ENCODE measurements around the gene BLM. TPM values are rescaled to one million over a fixed set of nuclear protein-coding genes. Genes with fewer than 3 reads are reported as not detected.

BLM gene
- total and polyA plus RNA-seq, 2 of the 8 experiments (the other 6 are each of a cell fraction or from before 2014, with no cell fraction given), result 15.2 to 46.7 TPM

GRCh38 chr15:90703455-90703854 lies 13.7 kb upstream of the BLM start (continued):
- TF ChIP-seq, protein P1, sequence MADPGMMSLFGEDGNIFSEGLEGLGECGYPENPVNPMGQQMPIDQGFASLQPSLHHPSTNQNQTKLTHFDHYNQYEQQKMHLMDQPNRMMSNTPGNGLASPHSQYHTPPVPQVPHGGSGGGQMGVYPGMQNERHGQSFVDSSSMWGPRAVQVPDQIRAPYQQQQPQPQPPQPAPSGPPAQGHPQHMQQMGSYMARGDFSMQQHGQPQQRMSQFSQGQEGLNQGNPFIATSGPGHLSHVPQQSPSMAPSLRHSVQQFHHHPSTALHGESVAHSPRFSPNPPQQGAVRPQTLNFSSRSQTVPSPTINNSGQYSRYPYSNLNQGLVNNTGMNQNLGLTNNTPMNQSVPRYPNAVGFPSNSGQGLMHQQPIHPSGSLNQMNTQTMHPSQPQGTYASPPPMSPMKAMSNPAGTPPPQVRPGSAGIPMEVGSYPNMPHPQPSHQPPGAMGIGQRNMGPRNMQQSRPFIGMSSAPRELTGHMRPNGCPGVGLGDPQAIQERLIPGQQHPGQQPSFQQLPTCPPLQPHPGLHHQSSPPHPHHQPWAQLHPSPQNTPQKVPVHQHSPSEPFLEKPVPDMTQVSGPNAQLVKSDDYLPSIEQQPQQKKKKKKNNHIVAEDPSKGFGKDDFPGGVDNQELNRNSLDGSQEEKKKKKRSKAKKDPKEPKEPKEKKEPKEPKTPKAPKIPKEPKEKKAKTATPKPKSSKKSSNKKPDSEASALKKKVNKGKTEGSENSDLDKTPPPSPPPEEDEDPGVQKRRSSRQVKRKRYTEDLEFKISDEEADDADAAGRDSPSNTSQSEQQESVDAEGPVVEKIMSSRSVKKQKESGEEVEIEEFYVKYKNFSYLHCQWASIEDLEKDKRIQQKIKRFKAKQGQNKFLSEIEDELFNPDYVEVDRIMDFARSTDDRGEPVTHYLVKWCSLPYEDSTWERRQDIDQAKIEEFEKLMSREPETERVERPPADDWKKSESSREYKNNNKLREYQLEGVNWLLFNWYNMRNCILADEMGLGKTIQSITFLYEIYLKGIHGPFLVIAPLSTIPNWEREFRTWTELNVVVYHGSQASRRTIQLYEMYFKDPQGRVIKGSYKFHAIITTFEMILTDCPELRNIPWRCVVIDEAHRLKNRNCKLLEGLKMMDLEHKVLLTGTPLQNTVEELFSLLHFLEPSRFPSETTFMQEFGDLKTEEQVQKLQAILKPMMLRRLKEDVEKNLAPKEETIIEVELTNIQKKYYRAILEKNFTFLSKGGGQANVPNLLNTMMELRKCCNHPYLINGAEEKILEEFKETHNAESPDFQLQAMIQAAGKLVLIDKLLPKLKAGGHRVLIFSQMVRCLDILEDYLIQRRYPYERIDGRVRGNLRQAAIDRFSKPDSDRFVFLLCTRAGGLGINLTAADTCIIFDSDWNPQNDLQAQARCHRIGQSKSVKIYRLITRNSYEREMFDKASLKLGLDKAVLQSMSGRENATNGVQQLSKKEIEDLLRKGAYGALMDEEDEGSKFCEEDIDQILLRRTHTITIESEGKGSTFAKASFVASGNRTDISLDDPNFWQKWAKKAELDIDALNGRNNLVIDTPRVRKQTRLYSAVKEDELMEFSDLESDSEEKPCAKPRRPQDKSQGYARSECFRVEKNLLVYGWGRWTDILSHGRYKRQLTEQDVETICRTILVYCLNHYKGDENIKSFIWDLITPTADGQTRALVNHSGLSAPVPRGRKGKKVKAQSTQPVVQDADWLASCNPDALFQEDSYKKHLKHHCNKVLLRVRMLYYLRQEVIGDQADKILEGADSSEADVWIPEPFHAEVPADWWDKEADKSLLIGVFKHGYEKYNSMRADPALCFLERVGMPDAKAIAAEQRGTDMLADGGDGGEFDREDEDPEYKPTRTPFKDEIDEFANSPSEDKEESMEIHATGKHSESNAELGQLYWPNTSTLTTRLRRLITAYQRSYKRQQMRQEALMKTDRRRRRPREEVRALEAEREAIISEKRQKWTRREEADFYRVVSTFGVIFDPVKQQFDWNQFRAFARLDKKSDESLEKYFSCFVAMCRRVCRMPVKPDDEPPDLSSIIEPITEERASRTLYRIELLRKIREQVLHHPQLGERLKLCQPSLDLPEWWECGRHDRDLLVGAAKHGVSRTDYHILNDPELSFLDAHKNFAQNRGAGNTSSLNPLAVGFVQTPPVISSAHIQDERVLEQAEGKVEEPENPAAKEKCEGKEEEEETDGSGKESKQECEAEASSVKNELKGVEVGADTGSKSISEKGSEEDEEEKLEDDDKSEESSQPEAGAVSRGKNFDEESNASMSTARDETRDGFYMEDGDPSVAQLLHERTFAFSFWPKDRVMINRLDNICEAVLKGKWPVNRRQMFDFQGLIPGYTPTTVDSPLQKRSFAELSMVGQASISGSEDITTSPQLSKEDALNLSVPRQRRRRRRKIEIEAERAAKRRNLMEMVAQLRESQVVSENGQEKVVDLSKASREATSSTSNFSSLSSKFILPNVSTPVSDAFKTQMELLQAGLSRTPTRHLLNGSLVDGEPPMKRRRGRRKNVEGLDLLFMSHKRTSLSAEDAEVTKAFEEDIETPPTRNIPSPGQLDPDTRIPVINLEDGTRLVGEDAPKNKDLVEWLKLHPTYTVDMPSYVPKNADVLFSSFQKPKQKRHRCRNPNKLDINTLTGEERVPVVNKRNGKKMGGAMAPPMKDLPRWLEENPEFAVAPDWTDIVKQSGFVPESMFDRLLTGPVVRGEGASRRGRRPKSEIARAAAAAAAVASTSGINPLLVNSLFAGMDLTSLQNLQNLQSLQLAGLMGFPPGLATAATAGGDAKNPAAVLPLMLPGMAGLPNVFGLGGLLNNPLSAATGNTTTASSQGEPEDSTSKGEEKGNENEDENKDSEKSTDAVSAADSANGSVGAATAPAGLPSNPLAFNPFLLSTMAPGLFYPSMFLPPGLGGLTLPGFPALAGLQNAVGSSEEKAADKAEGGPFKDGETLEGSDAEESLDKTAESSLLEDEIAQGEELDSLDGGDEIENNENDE (IDR thresholded peaks at IDR 0.05; ENCODE audit: insufficient replicate concordance, low read length), result no peak

All from H1 (cell line).